K562 (cell line): ENCODE measurements around the gene PRUNE1. TPM values are rescaled to one million over a fixed set of nuclear protein-coding genes. Genes with fewer than 3 reads are reported as not detected.
A peak's percentile ranks its signal among the peaks of the same experiment; 100 is the strongest.

Experiments used
- ARID3B ChIP-seq: fragments of 250-450 bp; sonication (Bioruptor Pico); IDR thresholded peaks from 2 replicates; pipeline ENCODE4 v1.4.0; 2020; ENCODE audit warnings: borderline replicate concordance
- CREB5 ChIP-seq: fragments of 250-450 bp; sonication (Bioruptor Pico); IDR thresholded peaks from 2 replicates; pipeline ENCODE4 v1.5.0; 2020; ENCODE audit warnings: mild to moderate bottlenecking
- HDGF ChIP-seq: fragments of 450-650 bp; IDR thresholded peaks from 2 replicates; pipeline ENCODE4 v1.6.1; 2016
- HNRNPL ChIP-seq: fragments of 200-400 bp; formaldehyde crosslinking; IDR thresholded peaks from 2 replicates; pipeline ENCODE4 v1.6.1; 2017; ENCODE audit warnings: low read depth, mild to moderate bottlenecking, low read length
- HNRNPLL ChIP-seq: fragments of 200-400 bp; formaldehyde crosslinking; IDR thresholded peaks from 2 replicates; pipeline ENCODE4 v1.6.1; 2017; ENCODE audit warnings: low read length, low read depth, mild to moderate bottlenecking; ENCODE audit not compliant: poor library complexity, severe bottlenecking
- PBX2 ChIP-seq, 2 experiments: IDR thresholded peaks in 1 of 2; conservative IDR thresholded peaks in 1 of 2; 2 replicates each; pipeline ENCODE4 v1.6.1; 2016; ENCODE audit warnings: low read depth in 2 of 2, mild to moderate bottlenecking in 1 of 2, missing compliant biosample characterization in 1 of 2, missing genetic modification characterization in 1 of 2, moderate library complexity in 1 of 2
- RBM22 ChIP-seq: fragments of 200-400 bp; formaldehyde crosslinking; IDR thresholded peaks from 2 replicates; pipeline ENCODE4 v1.6.1; 2018; ENCODE audit warnings: low read length, low read depth; ENCODE audit not compliant: poor library complexity, severe bottlenecking
- SMAD3 ChIP-seq: fragments of 450-650 bp; formaldehyde crosslinking; conservative IDR thresholded peaks from 2 replicates; pipeline ENCODE4 v1.4.0; 2020; ENCODE audit warnings: mild to moderate bottlenecking
- TCF7 ChIP-seq: sonication (generic); IDR thresholded peaks from 2 replicates; pipeline ENCODE4 v1.6.1; 2016; ENCODE audit warnings: antibody characterized with exemption, borderline replicate concordance
- TSHZ1 ChIP-seq: fragments of 250-450 bp; sonication (Bioruptor Pico); IDR thresholded peaks from 2 replicates; pipeline ENCODE4 v1.4.0; 2020; ENCODE audit warnings: mild to moderate bottlenecking, moderate library complexity
- ZKSCAN8 ChIP-seq: fragments of 200-800 bp; sonication (Bioruptor generic); IDR thresholded peaks from 2 replicates; pipeline ENCODE4 v1.6.1; 2016; ENCODE audit warnings: missing genetic modification characterization, missing compliant biosample characterization
- ZNF449 ChIP-seq: fragments of 250-450 bp; sonication (Bioruptor Pico); IDR thresholded peaks from 2 replicates; pipeline ENCODE4 v1.8.0; 2022; ENCODE audit warnings: moderate library complexity, mild to moderate bottlenecking, inconsistent platforms
- polyA plus RNA-seq, 8 experiments: library from polyadenylated mRNA; depleted of rRNA in 4 of 8; stranded (reverse) in 5 of 8; unstranded in 3 of 8; fragments of >200 nt; fragmentation: Nextera tagmentation in 2 of 8; fragmentation: Illumina TruSeq in 1 of 8; extraction: Ambion mirVana in 2 of 8; extraction: Trizol in 1 of 8; gene quantifications; 2 replicates each; pipeline versions ENCODE4 v1.2.1 to v1.2.3, GENCODE V29; 2011 to 2014; ENCODE audit warnings: inconsistent platforms in 1 of 8, missing spikeins in 1 of 8
- total RNA-seq, 7 experiments: library from RNA; depleted of rRNA in 6 of 7; stranded (reverse); fragments of >200 nt in 6 of 7; fragmentation: Illumina TruSeq in 2 of 7; extraction: Trizol in 2 of 7; gene quantifications; 2 replicates each; pipeline versions ENCODE4 v1.2.1 to v1.2.3, GENCODE V29; 2011 to 2021; ENCODE audit warnings: low replicate concordance in 1 of 7

Gene PRUNE1
- total and polyA plus RNA-seq, 9 of the 15 experiments (the other 6 are each of a cell fraction or from before 2014, with no cell fraction given) = 16.7 to 48.3 (median 26.2) TPM

GRCh38 chr1:151070474-151071276 lies 62.4 kb downstream of the PRUNE1 start, which contains the start of gene GABPB2 (continued):
- no peak for TF ChIP-seq ARID3B (CRISPR knock-in tag)
- TF ChIP-seq CREB5 (CRISPR knock-in tag) = no peak
- no peak for TF ChIP-seq ZNF449 (CRISPR knock-in tag)
- TF ChIP-seq HNRNPLL = peak; percentile 95
- no peak for TF ChIP-seq TSHZ1 (CRISPR knock-in tag)
- TF ChIP-seq PBX2 (CRISPR knock-in tag; IDR thresholded peaks at IDR 0.05; ENCODE audit: low read depth) = no peak
- no peak for TF ChIP-seq PBX2 (tag; conservative IDR thresholded peaks at IDR 0.05; ENCODE audit: low read depth)
- 0 out of 2 replicates have a peak, but pooled peaks have one; percentile 40 for TF ChIP-seq TCF7
- no peak for TF ChIP-seq ZKSCAN8 (CRISPR knock-in tag)
- TF ChIP-seq HNRNPL = no peak
- TF ChIP-seq RBM22 = no peak
- TF ChIP-seq HDGF = no peak
- TF ChIP-seq SMAD3 (CRISPR knock-in tag) = 0 out of 2 replicates have a peak, but pooled peaks have one; percentile 59
